ENCODE data around the gene TMEM225B. TPM values are rescaled to one million over a fixed set of nuclear protein-coding genes. Genes with fewer than 3 reads are reported as not detected.
"Not testable (repeated sequence)": the region's sequence is repeated elsewhere in the genome, so short reads cannot be mapped to it uniquely, and the experiment has no call there.

The TMEM225B gene
- total RNA-seq, 2 donors from 2014 or later, result 2.2 TPM; not detected in 1

DNA sequence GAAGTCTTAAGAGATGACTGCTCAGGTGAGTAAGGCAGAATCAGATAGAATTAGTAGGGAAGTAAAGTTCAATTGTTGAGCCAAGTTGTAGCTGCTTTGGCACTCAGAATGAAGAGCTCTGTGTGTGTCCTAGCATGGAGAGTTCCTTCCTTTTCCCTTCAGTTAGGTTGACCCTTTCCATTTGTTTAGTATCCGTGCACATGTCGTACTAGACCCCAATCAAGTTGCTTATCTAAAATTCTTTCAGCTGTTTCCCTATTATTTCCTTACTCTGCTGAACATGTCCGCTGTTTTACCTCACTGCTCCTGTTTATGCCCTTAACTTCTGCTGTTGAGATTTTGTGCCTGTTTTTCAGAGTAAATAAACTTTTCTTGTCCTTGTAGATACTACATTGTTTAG lies 26.3 kb upstream of the TMEM225B start:
- Histone ChIP-seq H3K9me3 (no peaks in the 10 kb centered on the region), H3K36me3 (peaks cover 41% of the 10 kb centered on the region), H3K4me3 (no peak overlapping the region), H3K27me3 (replicated peaks; ENCODE audit: insufficient read depth) (no peaks in the 10 kb centered on the region), H3K27ac (no peak overlapping the region), H3K4me1 (ENCODE audit: control insufficient read depth in 1 of 2, low read depth in 2 of 2) (no peaks in the 10 kb centered on the region)
- TF ChIP-seq, protein P1, sequence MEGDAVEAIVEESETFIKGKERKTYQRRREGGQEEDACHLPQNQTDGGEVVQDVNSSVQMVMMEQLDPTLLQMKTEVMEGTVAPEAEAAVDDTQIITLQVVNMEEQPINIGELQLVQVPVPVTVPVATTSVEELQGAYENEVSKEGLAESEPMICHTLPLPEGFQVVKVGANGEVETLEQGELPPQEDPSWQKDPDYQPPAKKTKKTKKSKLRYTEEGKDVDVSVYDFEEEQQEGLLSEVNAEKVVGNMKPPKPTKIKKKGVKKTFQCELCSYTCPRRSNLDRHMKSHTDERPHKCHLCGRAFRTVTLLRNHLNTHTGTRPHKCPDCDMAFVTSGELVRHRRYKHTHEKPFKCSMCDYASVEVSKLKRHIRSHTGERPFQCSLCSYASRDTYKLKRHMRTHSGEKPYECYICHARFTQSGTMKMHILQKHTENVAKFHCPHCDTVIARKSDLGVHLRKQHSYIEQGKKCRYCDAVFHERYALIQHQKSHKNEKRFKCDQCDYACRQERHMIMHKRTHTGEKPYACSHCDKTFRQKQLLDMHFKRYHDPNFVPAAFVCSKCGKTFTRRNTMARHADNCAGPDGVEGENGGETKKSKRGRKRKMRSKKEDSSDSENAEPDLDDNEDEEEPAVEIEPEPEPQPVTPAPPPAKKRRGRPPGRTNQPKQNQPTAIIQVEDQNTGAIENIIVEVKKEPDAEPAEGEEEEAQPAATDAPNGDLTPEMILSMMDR (IDR thresholded peaks at IDR 0.05), result no peak
- ATAC-seq (ENCODE audit: insufficient number of reproducible peaks, low FRiP score, low read depth) (no peak), DNase-seq (ENCODE audit: low spot score) (no peak)

- Histone ChIP-seq H3K9me3 (no peaks in the 10 kb centered on the region), H3K27me3 (replicated peaks; ENCODE audit: insufficient read depth) (no peaks in the 10 kb centered on the region), H3K4me3 (no peak overlapping the region), H3K27ac (no peak overlapping the region), H3K4me1 (ENCODE audit: control insufficient read depth in 1 of 2, low read depth in 2 of 2) (no peaks in the 10 kb centered on the region), H3K36me3 (peaks cover 37% of the 10 kb centered on the region)
- ATAC-seq (ENCODE audit: insufficient number of reproducible peaks, low FRiP score, low read depth) (no peak), DNase-seq (ENCODE audit: low spot score) (no peak)
- TF ChIP-seq, protein P1 (IDR thresholded peaks at IDR 0.05), result no peak
Measured at GRCh38 chr7:99573257-99573656, 24.8 kb upstream of the TMEM225B start.

- H3K9me3 ChIP-seq, result no peaks in the 10 kb centered on the region
- TF ChIP-seq, protein P1 (IDR thresholded peaks at IDR 0.05), result no peak
Measured at GRCh38 chr7:99576251-99576650, 21.8 kb upstream of the TMEM225B start.

DNA sequence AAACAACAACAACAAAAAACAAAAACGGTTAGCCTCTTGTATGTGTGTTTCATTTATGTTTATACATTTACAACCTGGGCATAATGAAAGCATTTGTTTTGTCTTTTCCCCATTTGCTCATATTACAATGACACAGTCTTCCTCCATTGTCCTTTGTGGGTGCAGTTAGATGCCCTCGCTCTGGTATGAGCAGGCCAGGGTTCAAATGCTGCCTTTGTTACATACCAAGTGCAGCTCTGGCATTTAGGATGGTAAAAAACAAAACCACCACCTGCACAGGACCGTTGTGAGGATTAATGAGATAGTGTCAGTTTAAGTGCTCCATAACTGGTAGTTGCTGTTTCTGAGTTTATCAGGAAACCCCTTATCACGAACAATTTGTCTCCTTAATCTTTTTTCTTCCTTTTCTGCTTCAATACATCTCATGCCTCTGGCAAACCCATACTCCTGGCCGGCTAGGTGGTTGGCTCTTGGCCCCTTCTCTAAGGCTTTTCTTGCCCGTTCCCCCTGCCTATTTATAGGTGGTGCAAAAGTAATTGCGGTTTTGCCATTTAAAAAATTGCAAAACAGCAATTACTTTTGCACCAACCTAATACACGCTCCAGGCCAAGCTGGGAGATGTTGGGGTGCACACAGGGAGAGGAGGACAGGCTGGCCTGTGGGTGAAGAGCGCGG lies 18.6 kb upstream of the TMEM225B start:
- H3K27ac ChIP-seq, result no peak overlapping the region
- H3K27me3 ChIP-seq (replicated peaks; ENCODE audit: insufficient read depth), result no peaks in the 10 kb centered on the region
- H3K9me3 ChIP-seq, result no peaks in the 10 kb centered on the region
- H3K4me3 ChIP-seq, result peak overlapping the region; percentile 85
- TF ChIP-seq, protein P1 (IDR thresholded peaks at IDR 0.05), result no peak
- ATAC-seq (ENCODE audit: insufficient number of reproducible peaks, low FRiP score, low read depth) (no peak), DNase-seq (ENCODE audit: low spot score) (no peak)
- H3K4me1 ChIP-seq (ENCODE audit: control insufficient read depth in 1 of 2, low read depth in 2 of 2), result peaks cover 0 to 11% of the 10 kb centered on the region in 2 donors
- no peaks in the 10 kb centered on the region for H3K36me3 ChIP-seq

More at GRCh38 chr7:99576251-99576650, 21.8 kb upstream of the TMEM225B start:
- Histone ChIP-seq H3K27ac (no peak overlapping the region), H3K4me3 (no peak overlapping the region), H3K27me3 (replicated peaks; ENCODE audit: insufficient read depth) (no peaks in the 10 kb centered on the region), H3K36me3 (peaks cover 24% of the 10 kb centered on the region), H3K4me1 (ENCODE audit: control insufficient read depth in 1 of 2, low read depth in 2 of 2) (peaks cover 0 to 11% of the 10 kb centered on the region in 2 donors)
- no peak for DNase-seq (ENCODE audit: low spot score)
- ATAC-seq (ENCODE audit: insufficient number of reproducible peaks, low FRiP score, low read depth), result no peak

DNA sequence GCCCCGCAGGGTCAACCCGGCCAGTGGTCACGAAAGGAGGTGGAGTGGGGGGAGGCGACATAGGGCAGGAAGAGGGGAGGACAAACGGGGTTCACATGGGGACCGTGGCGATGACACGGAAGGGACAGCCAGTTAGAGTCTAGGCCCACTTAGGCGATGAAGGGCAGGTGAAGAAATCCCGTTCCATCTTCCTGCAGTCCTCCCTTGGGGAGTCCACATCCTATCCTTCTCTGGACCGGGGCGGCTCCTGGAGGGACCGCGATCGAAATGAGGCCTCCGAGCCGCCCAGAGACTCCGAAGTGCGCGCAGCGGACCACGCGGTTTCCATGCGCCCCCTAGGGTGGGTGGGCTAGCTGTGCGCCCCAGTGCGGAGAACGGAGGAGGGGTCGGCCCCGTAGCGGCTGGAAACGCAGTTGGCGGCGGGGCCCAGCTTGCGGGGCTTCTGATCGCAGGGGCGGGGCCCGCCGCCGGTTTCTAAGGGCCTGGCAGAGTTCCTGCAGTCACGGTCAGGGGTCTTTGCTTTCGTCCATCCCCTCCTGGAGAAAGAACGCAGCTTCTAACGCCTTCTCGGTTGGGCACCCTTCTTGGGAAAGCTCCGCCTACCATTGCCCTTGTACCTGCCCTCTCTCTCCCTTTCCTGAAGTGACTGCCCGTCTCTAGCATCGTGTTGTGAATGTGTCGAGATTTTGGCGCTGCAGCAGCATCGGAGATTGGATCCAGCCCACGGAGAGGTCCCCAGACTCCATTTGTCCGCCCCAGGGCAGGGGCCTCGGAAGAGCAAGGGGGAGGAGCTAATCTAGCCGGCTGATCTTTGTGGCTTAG lies 17.9 kb upstream of the TMEM225B start:
- Histone ChIP-seq H3K27me3 (replicated peaks; ENCODE audit: insufficient read depth) (no peaks in the 10 kb centered on the region), H3K36me3 (no peaks in the 10 kb centered on the region), H3K4me1 (ENCODE audit: control insufficient read depth in 1 of 2, low read depth in 2 of 2) (peaks cover 0 to 11% of the 10 kb centered on the region in 2 donors), H3K9me3 (no peaks in the 10 kb centered on the region), H3K4me3 (peak overlapping the region; percentile 85), H3K27ac (no peak overlapping the region)
- TF ChIP-seq, protein P1 (IDR thresholded peaks at IDR 0.05), result peak; percentile 15
- DNase-seq (ENCODE audit: low spot score) (no peak), ATAC-seq (ENCODE audit: insufficient number of reproducible peaks, low FRiP score, low read depth) (no peak)

GRCh38 chr7:99580778-99581332 lies 17.2 kb upstream of the TMEM225B start:
- not testable (repeated sequence) for H3K27ac ChIP-seq; H3K36me3 ChIP-seq; H3K27me3 ChIP-seq (replicated peaks; ENCODE audit: insufficient read depth); DNase-seq (ENCODE audit: low spot score); H3K9me3 ChIP-seq; ATAC-seq (ENCODE audit: insufficient number of reproducible peaks, low FRiP score, low read depth)
- Histone ChIP-seq H3K4me1 (ENCODE audit: control insufficient read depth in 1 of 2, low read depth in 2 of 2) (peaks cover 0 to 11% of the 10 kb centered on the region in 2 donors), H3K4me3 (peak overlapping the region; percentile 85)
